Measurements from ENCODE around the gene TIGD4. TPM values are rescaled to one million over a fixed set of nuclear protein-coding genes. Genes with fewer than 3 reads are reported as not detected.
A peak's percentile ranks its signal among the peaks of the same experiment; 100 is the strongest.

Gene TIGD4
- total and polyA plus RNA-seq, 2 donors (not counting 1 experiment from before 2014, with no cell fraction given): 0.04 to 0.59 TPM

- no peaks in the 10 kb centered on the region for H3K9me3 Mint-ChIP-seq (ENCODE audit: insufficient read depth)
- peaks cover 32% of the 10 kb centered on the region for H3K79me2 ChIP-seq (ENCODE audit: control insufficient read depth, insufficient read depth, low read length)
- no peak overlapping the region for H3K4me2 ChIP-seq (replicated peaks; ENCODE audit: low read depth, low read length, poor library complexity, severe bottlenecking)
- peaks cover 5% of the 10 kb centered on the region for H3K27me3 Mint-ChIP-seq
- DNase-seq: no peak
- H3K4me3 Mint-ChIP-seq: no peak overlapping the region
- H3K9ac ChIP-seq (ENCODE audit: low read length): no peak overlapping the region
- no peaks in the 10 kb centered on the region for H3K9me3 ChIP-seq (ENCODE audit: control extremely low read depth in 1 of 3, control insufficient read depth in 2 of 3, insufficient read depth in 1 of 3, low read length in 2 of 3)
- CTCF ChIA-PET: interaction anchor here (1.2 to 1.4 kb wide), 2 partner anchors 369 to 1660 kb away, joined by 3 read pairs; no protein-coding TSS in a partner anchor
- H3K27ac Mint-ChIP-seq: peak overlapping the region; percentile 46
- no CpG with 5 or more reads among the region's 1 CpG for WGBS (ENCODE audit: insufficient coverage)
- H3K4me3 ChIP-seq (ENCODE audit: control extremely low read depth in 1 of 5, extremely low read depth in 1 of 5, insufficient read depth in 1 of 5, low read depth in 2 of 5, low read length in 4 of 5): no peak overlapping the region
- peaks cover 44% of the 10 kb centered on the region for H3K4me1 Mint-ChIP-seq
- POLR2A ChIA-PET: no interaction called here
- TF ChIP-seq EZH2 (IDR thresholded peaks at IDR 0.05; ENCODE audit: borderline replicate concordance, insufficient read depth, low read depth, low read length, poor library complexity, severe bottlenecking) (no peak), CTCF (IDR thresholded peaks at IDR 0.05) (no peak)
- H3K27me3 ChIP-seq (replicated peaks in 1 of 4; ENCODE audit: control extremely low read depth in 1 of 4, control insufficient read depth in 3 of 4, insufficient read depth in 4 of 4, low read length in 3 of 4): no peaks in the 10 kb centered on the region
- H2AFZ ChIP-seq (ENCODE audit: insufficient read depth, low read depth, low read length, poor library complexity, severe bottlenecking): peak overlapping the region; percentile 95
- intact Hi-C loops (cut with micrococcal nuclease): loop anchor here (5.0 kb wide), 2 partner anchors 115 to 135 kb away; no protein-coding TSS in a partner anchor
- H3K27ac ChIP-seq (ENCODE audit: low read length in 2 of 2): no peak overlapping the region
- peaks cover 20 to 25% of the 10 kb centered on the region in 2 donors for H3K4me1 ChIP-seq (ENCODE audit: control insufficient read depth in 2 of 2, insufficient read depth in 2 of 2, low read length in 2 of 2)
- no peaks in the 10 kb centered on the region for H4K20me1 ChIP-seq (ENCODE audit: control insufficient read depth, insufficient read depth, low read length, poor library complexity, severe bottlenecking)
- no peak for ATAC-seq (ENCODE audit: low read depth)
- no peaks in the 10 kb centered on the region for H3K36me3 ChIP-seq (replicated peaks in 1 of 2; ENCODE audit: control extremely low read depth in 1 of 2, control insufficient read depth in 1 of 2, extremely low read depth in 1 of 2, insufficient read depth in 2 of 2, low read length in 1 of 2)
These were observed 2.0 kb downstream of the TIGD4 start for GRCh38 chr4:152777488-152777887.

GRCh38 chr4:152776352-152776751, 3.2 kb downstream of the TIGD4 start:
- Histone ChIP-seq H3K9me3 (ENCODE audit: control extremely low read depth in 1 of 3, control insufficient read depth in 2 of 3, insufficient read depth in 1 of 3, low read length in 2 of 3) (no peaks in the 10 kb centered on the region), H3K36me3 (replicated peaks in 1 of 2; ENCODE audit: control extremely low read depth in 1 of 2, control insufficient read depth in 1 of 2, extremely low read depth in 1 of 2, insufficient read depth in 2 of 2, low read length in 1 of 2) (no peaks in the 10 kb centered on the region), H4K20me1 (ENCODE audit: control insufficient read depth, insufficient read depth, low read length, poor library complexity, severe bottlenecking) (no peaks in the 10 kb centered on the region), H3K4me1 (ENCODE audit: control insufficient read depth in 2 of 2, insufficient read depth in 2 of 2, low read length in 2 of 2) (peaks cover 19 to 20% of the 10 kb centered on the region in 2 donors), H3K9ac (ENCODE audit: low read length) (no peak overlapping the region), H3K4me2 (replicated peaks; ENCODE audit: low read depth, low read length, poor library complexity, severe bottlenecking) (no peak overlapping the region), H3K27me3 (replicated peaks in 1 of 4; ENCODE audit: control extremely low read depth in 1 of 4, control insufficient read depth in 3 of 4, insufficient read depth in 4 of 4, low read length in 3 of 4) (no peaks in the 10 kb centered on the region), H3K79me2 (ENCODE audit: control insufficient read depth, insufficient read depth, low read length) (peaks cover 32% of the 10 kb centered on the region), H3K27ac (ENCODE audit: low read length in 2 of 2) (no peak overlapping the region), H2AFZ (ENCODE audit: insufficient read depth, low read depth, low read length, poor library complexity, severe bottlenecking) (no peak overlapping the region), H3K4me3 (ENCODE audit: control extremely low read depth in 1 of 5, extremely low read depth in 1 of 5, insufficient read depth in 1 of 5, low read depth in 2 of 5, low read length in 4 of 5) (no peak overlapping the region)
- DNase-seq (no peak), ATAC-seq (ENCODE audit: low read depth) (no peak)
- no peak for TF ChIP-seq CTCF (IDR thresholded peaks at IDR 0.05)
- TF ChIP-seq EZH2 (IDR thresholded peaks at IDR 0.05; ENCODE audit: borderline replicate concordance, insufficient read depth, low read depth, low read length, poor library complexity, severe bottlenecking): no peak
- H3K9me3 Mint-ChIP-seq (ENCODE audit: insufficient read depth): no peaks in the 10 kb centered on the region
- intact Hi-C loops (cut with micrococcal nuclease): loop anchor here (5.0 kb wide), 2 partner anchors 114 to 134 kb away; no protein-coding TSS in a partner anchor
- no peak overlapping the region for H3K4me3 Mint-ChIP-seq
- H3K27me3 Mint-ChIP-seq: peaks cover 5% of the 10 kb centered on the region
- H3K27ac Mint-ChIP-seq: no peak overlapping the region
- POLR2A ChIA-PET: no interaction called here
- CTCF ChIA-PET: no interaction called here
- H3K4me1 Mint-ChIP-seq: peaks cover 34% of the 10 kb centered on the region

All from B cell (primary cell).